ENCODE data around the gene RARRES2.
"Not testable (repeated sequence)": the region's sequence is repeated elsewhere in the genome, so short reads cannot be mapped to it uniquely, and the experiment has no call there.

The RARRES2 gene

GRCh38 chr7:150317748-150318444 is 23.5 kb downstream of the RARRES2 start:
- no peak for DNase-seq (ENCODE audit: low read depth)

- not testable (repeated sequence) for DNase-seq (ENCODE audit: low read depth)
Measured at GRCh38 chr7:150316987-150317386, 24.4 kb downstream of the RARRES2 start.

- DNase-seq (ENCODE audit: low read depth), result no peak
Measured at GRCh38 chr7:150314639-150315239, 26.7 kb downstream of the RARRES2 start.

- no peak for DNase-seq (ENCODE audit: low read depth)
Measured at GRCh38 chr7:150313870-150314269, 27.6 kb downstream of the RARRES2 start.

GRCh38 chr7:150313367-150313809 is 28.0 kb downstream of the RARRES2 start:
- DNase-seq (ENCODE audit: low read depth), result no peak

- not testable (repeated sequence) for DNase-seq (ENCODE audit: low read depth)
Measured at GRCh38 chr7:150312649-150313366, 28.6 kb downstream of the RARRES2 start.

- DNase-seq (ENCODE audit: low read depth), result no peak
Measured at GRCh38 chr7:150311711-150312110, 29.7 kb downstream of the RARRES2 start.

- no peak for DNase-seq (ENCODE audit: low read depth)
Measured at GRCh38 chr7:150311146-150311545, 30.3 kb downstream of the RARRES2 start.

GRCh38 chr7:150308575-150308974 is 32.9 kb downstream of the RARRES2 start:
- no peak for DNase-seq (ENCODE audit: low read depth)

- no peak for DNase-seq (ENCODE audit: low read depth)
Measured at GRCh38 chr7:150307904-150308303, 33.5 kb downstream of the RARRES2 start.

- no peak for DNase-seq (ENCODE audit: low read depth)
Measured at GRCh38 chr7:150307129-150307528, 34.3 kb downstream of the RARRES2 start.

- not testable (repeated sequence) for DNase-seq (ENCODE audit: low read depth)
Measured at GRCh38 chr7:150306377-150306776, 35.1 kb downstream of the RARRES2 start.

GRCh38 chr7:150305903-150306284 is 35.5 kb downstream of the RARRES2 start:
- DNase-seq (ENCODE audit: low read depth), result not testable (repeated sequence)

GRCh38 chr7:150305259-150305902 is 36.0 kb downstream of the RARRES2 start:
- not testable (repeated sequence) for DNase-seq (ENCODE audit: low read depth)

GRCh38 chr7:150304499-150305258 is 36.8 kb downstream of the RARRES2 start:
- not testable (repeated sequence) for DNase-seq (ENCODE audit: low read depth)

GRCh38 chr7:150302908-150303310 is 38.5 kb downstream of the RARRES2 start:
- DNase-seq (ENCODE audit: low read depth), result not testable (repeated sequence)

- DNase-seq (ENCODE audit: low read depth), result not testable (repeated sequence)
Measured at GRCh38 chr7:150297978-150298377, 43.5 kb downstream of the RARRES2 start.

- not testable (repeated sequence) for DNase-seq (ENCODE audit: low read depth)
Measured at GRCh38 chr7:150296802-150297201, 44.6 kb downstream of the RARRES2 start.

- not testable (repeated sequence) for DNase-seq (ENCODE audit: low read depth)
Measured at GRCh38 chr7:150295614-150296013, 45.8 kb downstream of the RARRES2 start.

- DNase-seq (ENCODE audit: low read depth), result not testable (repeated sequence)
Measured at GRCh38 chr7:150295027-150295426, 46.4 kb downstream of the RARRES2 start.

GRCh38 chr7:150290317-150290716 is 51.1 kb downstream of the RARRES2 start:
- DNase-seq (ENCODE audit: low read depth), result not testable (repeated sequence)

GRCh38 chr7:150288816-150289215 is 52.6 kb downstream of the RARRES2 start:
- not testable (repeated sequence) for DNase-seq (ENCODE audit: low read depth)
